ENCODE measurements around the gene FGD4. TPM values are rescaled to one million over a fixed set of nuclear protein-coding genes. Genes with fewer than 3 reads are reported as not detected.

FGD4 gene
- total RNA-seq, 4 donors from 2014 or later: 42.6 to 69.4 (median 47.3) TPM

DNA sequence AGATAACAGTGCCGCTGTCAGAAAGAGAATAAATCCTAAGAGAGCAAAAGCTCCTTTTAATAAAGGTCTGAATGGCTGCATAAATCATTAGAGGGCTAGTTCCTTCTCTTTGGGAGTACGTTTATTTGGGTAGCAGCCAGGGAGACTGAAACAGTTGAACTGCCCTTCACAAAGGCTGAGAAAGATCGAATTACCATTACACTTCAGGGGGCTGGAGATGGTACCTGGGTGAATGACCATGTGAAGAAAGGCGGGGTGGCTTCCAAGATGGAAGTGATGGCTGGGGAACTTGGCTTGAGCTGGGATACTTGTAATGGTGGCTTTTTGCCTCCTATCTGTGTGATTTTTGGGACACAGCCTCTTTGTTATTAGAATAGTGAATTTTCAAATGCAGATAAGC, 1.7 kb upstream of the FGD4 start:
- Histone ChIP-seq H3K4me1 (peaks cover 23% of the 10 kb centered on the region), H3K27ac (no peak overlapping the region), H3K27me3 (no peaks in the 10 kb centered on the region), H3K4me3 (no peak overlapping the region), H3K9me3 (no peaks in the 10 kb centered on the region), H3K36me3 (no peaks in the 10 kb centered on the region)
- DNase-seq (ENCODE audit: low spot score in 2 of 2): no peak
- no peak for TF ChIP-seq CTCF (IDR thresholded peaks at IDR 0.05)
- 66% methylated on average over 4 of the region's 4 CpGs for WGBS

DNA sequence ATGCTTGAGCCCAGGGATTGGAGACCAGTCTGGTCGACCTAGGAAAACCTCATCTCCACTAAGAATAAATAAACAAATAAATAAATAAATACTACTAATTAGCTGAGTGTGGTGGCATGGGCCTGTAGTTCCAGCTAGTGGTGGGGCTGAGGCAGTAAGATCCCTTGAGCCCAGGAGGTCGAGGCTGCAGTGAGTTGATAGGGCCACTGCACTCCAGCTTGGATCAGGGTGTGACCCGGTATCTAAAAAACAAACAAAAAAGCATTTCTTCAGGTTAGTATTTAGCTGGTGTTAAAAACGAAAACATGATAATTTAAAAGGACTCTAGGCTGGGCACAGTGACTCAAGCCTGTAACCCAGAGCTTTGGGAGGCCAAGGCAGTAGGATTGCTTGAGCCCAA, 1.2 kb upstream of the FGD4 start:
- WGBS: 95% methylated on average over 4 of the region's 4 CpGs
- Histone ChIP-seq H3K36me3 (no peaks in the 10 kb centered on the region), H3K4me3 (no peak overlapping the region), H3K4me1 (peaks cover 23% of the 10 kb centered on the region), H3K27me3 (no peaks in the 10 kb centered on the region), H3K27ac (peak overlapping the region; percentile 93), H3K9me3 (no peaks in the 10 kb centered on the region)
- no peak for DNase-seq (ENCODE audit: low spot score in 2 of 2)
- TF ChIP-seq CTCF (IDR thresholded peaks at IDR 0.05) (no peak), EP300 (IDR thresholded peaks at IDR 0.05) (no peak), POLR2A (IDR thresholded peaks at IDR 0.05) (no peak), POLR2AphosphoS5 (IDR thresholded peaks at IDR 0.05) (no peak)

- no peak for DNase-seq (ENCODE audit: low spot score in 2 of 2)
- H3K4me1 ChIP-seq: peaks cover 23% of the 10 kb centered on the region
- no peak for TF ChIP-seq EP300 (IDR thresholded peaks at IDR 0.05)
- TF ChIP-seq CTCF (IDR thresholded peaks at IDR 0.05): no peak
- TF ChIP-seq POLR2A (IDR thresholded peaks at IDR 0.05): no peak
- TF ChIP-seq POLR2AphosphoS5 (IDR thresholded peaks at IDR 0.05): no peak
- H3K36me3 ChIP-seq: no peaks in the 10 kb centered on the region
- H3K27me3 ChIP-seq: no peaks in the 10 kb centered on the region
- peak overlapping the region; percentile 97 for H3K4me3 ChIP-seq
- peak overlapping the region; percentile 93 for H3K27ac ChIP-seq
- no peaks in the 10 kb centered on the region for H3K9me3 ChIP-seq
- 8% methylated on average over 9 of the region's 36 CpGs for WGBS
These were observed 465 bp upstream of the FGD4 start for GRCh38 chr12:32398816-32399369.

- TF ChIP-seq POLR2A (IDR thresholded peaks at IDR 0.05): no peak
- TF ChIP-seq CTCF (IDR thresholded peaks at IDR 0.05): no peak
- no peak for TF ChIP-seq POLR2AphosphoS5 (IDR thresholded peaks at IDR 0.05)
- no peak for TF ChIP-seq EP300 (IDR thresholded peaks at IDR 0.05)
- H3K4me3 ChIP-seq: peak overlapping the region; percentile 97
- WGBS: 18% methylated on average over 15 of the region's 15 CpGs
These were observed 835 bp downstream of the FGD4 start for GRCh38 chr12:32400114-32400672.

GRCh38 chr12:32400866-32401265, 1.5 kb downstream of the FGD4 start:
- Histone ChIP-seq H3K36me3 (no peaks in the 10 kb centered on the region), H3K27me3 (no peaks in the 10 kb centered on the region), H3K27ac (peak overlapping the region; percentile 93), H3K4me1 (peaks cover 23% of the 10 kb centered on the region), H3K9me3 (no peaks in the 10 kb centered on the region), H3K4me3 (peak overlapping the region; percentile 97)
- WGBS: 34% methylated on average over 2 of the region's 2 CpGs
- TF ChIP-seq POLR2A (IDR thresholded peaks at IDR 0.05): no peak
- TF ChIP-seq EP300 (IDR thresholded peaks at IDR 0.05): no peak
- TF ChIP-seq POLR2AphosphoS5 (IDR thresholded peaks at IDR 0.05): no peak
- TF ChIP-seq CTCF (IDR thresholded peaks at IDR 0.05): no peak
- no peak for DNase-seq (ENCODE audit: low spot score in 2 of 2)

More at GRCh38 chr12:32400114-32400672, 835 bp downstream of the FGD4 start:
- no peaks in the 10 kb centered on the region for H3K27me3 ChIP-seq
- no peaks in the 10 kb centered on the region for H3K36me3 ChIP-seq
- peaks cover 23% of the 10 kb centered on the region for H3K4me1 ChIP-seq
- no peak for DNase-seq (ENCODE audit: low spot score in 2 of 2)
- peak overlapping the region; percentile 93 for H3K27ac ChIP-seq
- no peaks in the 10 kb centered on the region for H3K9me3 ChIP-seq
